ENCODE measurements around the gene ZNF277.

GRCh38 chr7:112282476-112283188, 76.1 kb downstream of the ZNF277 start:
- no peak for TF ChIP-seq YY1 (IDR thresholded peaks at IDR 0.05; ENCODE audit: low read depth)
- TF ChIP-seq REST (IDR thresholded peaks at IDR 0.05; ENCODE audit: low read depth), result no peak
- no peak for TF ChIP-seq RAD21 (IDR thresholded peaks at IDR 0.05; ENCODE audit: low read depth)
- no peak for TF ChIP-seq MAX (IDR thresholded peaks at IDR 0.05)
- no peak for TF ChIP-seq TAF1 (IDR thresholded peaks at IDR 0.05; ENCODE audit: low read depth)
- no peak for TF ChIP-seq CEBPB (IDR thresholded peaks at IDR 0.05)
- no peak for TF ChIP-seq TEAD4 (IDR thresholded peaks at IDR 0.05)
- TF ChIP-seq EP300 (IDR thresholded peaks at IDR 0.05; ENCODE audit: borderline replicate concordance), result no peak
- no peak for TF ChIP-seq EGR1 (IDR thresholded peaks at IDR 0.05)
- TF ChIP-seq USF1 (IDR thresholded peaks at IDR 0.05), result no peak
- no peak for TF ChIP-seq TCF12 (IDR thresholded peaks at IDR 0.05; ENCODE audit: low read depth)
